HepG2 (cell line): ENCODE data around the gene FRS2. TPM values are rescaled to one million over a fixed set of nuclear protein-coding genes. Genes with fewer than 3 reads are reported as not detected.

Experiments
- ATAC-seq: fragments of 200-7000 bp; cut with Tn5 transposase; 3 replicates; pipeline ENCODE4 v1.9.1; 2020; ENCODE audit warnings: mild to moderate bottlenecking, moderate library complexity
- BruUV-seq: library from RNA; stranded (reverse); fragments of 400-500 nt; replicated peaks from 2 replicates; lab custom pipeline; 2021; lab: Mats Ljungman, UMichigan
- CTCF ChIA-PET: fragments of 300-600 bp; formaldehyde crosslinking; extraction: SDS; loops from one replicate; lab custom pipeline; 2021; ENCODE audit warnings: low total read pairs, inconsistent platforms, low intra/inter-chr PET ratio; lab: Yijun Ruan, JAX
- POLR2A ChIA-PET: fragments of 350-600 bp; sonication (Branson Sonifier 250); formaldehyde crosslinking; loops from one replicate; lab custom pipeline; 2020; ENCODE audit warnings: antibody characterized with exemption, inconsistent platforms; lab: Yijun Ruan, JAX
- DNase-seq: peaks from one replicate; pipeline ENCODE4 v3.0.0-alpha.2; 2015; ENCODE audit warnings: low spot score
- FAIRE-seq: peaks from 3 replicates; lab custom pipeline; 2011; peaks lifted over from hg19 to GRCh38; lab: Jason Lieb, UNC
- H2AFZ ChIP-seq: one replicate; pipeline ENCODE4 v1.6.1; 2011; ENCODE audit warnings: low read length, inconsistent platforms
- H3K27ac ChIP-seq: fragments of 300-600 bp; 3 replicates; pipeline ENCODE4 v1.8.0; 2011; ENCODE audit warnings: mixed run types, mild to moderate bottlenecking, mixed read lengths, low read length, inconsistent platforms; ENCODE audit not compliant: insufficient read depth; ENCODE audit errors: extremely low read length
- H3K27me3 ChIP-seq, 2 experiments: fragments of 200-600 bp in 1 of 2; 2 replicates in 1 of 2; 3 replicates in 1 of 2; pipeline versions ENCODE4 v1.6.0 to v1.8.0; 2011; ENCODE audit warnings: low read length in 2 of 2, mild to moderate bottlenecking in 2 of 2, moderate library complexity in 2 of 2, inconsistent platforms in 1 of 2; ENCODE audit not compliant: insufficient read depth in 2 of 2, control insufficient read depth in 1 of 2
- H3K36me3 ChIP-seq, 2 experiments: fragments of 200-600 bp in 1 of 2; replicated peaks in 1 of 2; 2 replicates in 1 of 2; 3 replicates in 1 of 2; pipeline versions ENCODE4 v1.5.1 to v1.8.0; 2011; ENCODE audit warnings: low read length in 2 of 2, inconsistent platforms in 1 of 2; ENCODE audit not compliant: insufficient read depth in 2 of 2, control insufficient read depth in 1 of 2
- H3K4me1 ChIP-seq: 2 replicates; pipeline ENCODE4 v1.5.1; 2012; ENCODE audit warnings: low read length, inconsistent platforms; ENCODE audit not compliant: insufficient read depth
- H3K4me2 ChIP-seq: 2 replicates; pipeline ENCODE4 v1.6.0; 2011; ENCODE audit warnings: low read depth, low read length, inconsistent platforms
- H3K4me3 ChIP-seq, 3 experiments: fragments of 200-600 bp in 1 of 3; sonication (generic), shearing (Covaris generic) in 1 of 3; replicated peaks in 1 of 3; 2 replicates each; pipeline ENCODE4 v1.5.1; 2011 to 2016; ENCODE audit warnings: low read length in 3 of 3, inconsistent platforms in 2 of 3, low read depth in 2 of 3, mild to moderate bottlenecking in 2 of 3, control low read depth in 1 of 3, mixed read lengths in 1 of 3; ENCODE audit not compliant: insufficient read depth in 1 of 3
- H3K79me2 ChIP-seq: one replicate; pipeline ENCODE4 v1.6.1; 2011; ENCODE audit warnings: low read length, inconsistent platforms; ENCODE audit not compliant: insufficient read depth
- H3K9ac ChIP-seq: 2 replicates; pipeline ENCODE4 v1.6.0; 2011; ENCODE audit warnings: mild to moderate bottlenecking, low read depth, low read length, inconsistent platforms; ENCODE audit not compliant: insufficient read depth
- H3K9me3 ChIP-seq: 2 replicates; pipeline ENCODE4 v1.5.1; 2012; ENCODE audit warnings: mild to moderate bottlenecking, low read length
- H4K20me1 ChIP-seq: 2 replicates; pipeline ENCODE4 v1.6.0; 2011; ENCODE audit warnings: inconsistent platforms, mild to moderate bottlenecking, low read length, moderate library complexity; ENCODE audit not compliant: insufficient read depth
- FOXM1 ChIP-seq: sonication (generic); formaldehyde crosslinking; IDR thresholded peaks from 2 replicates; pipeline ENCODE4 v1.5.0; 2020; ENCODE audit warnings: missing genetic modification reagents
- HNF4A ChIP-seq: sonication (generic); formaldehyde crosslinking; IDR thresholded peaks from 2 replicates; pipeline ENCODE4 v1.4.0; 2020; ENCODE audit warnings: missing genetic modification reagents
- MAFK ChIP-seq, 2 experiments: IDR thresholded peaks in 1 of 2; conservative IDR thresholded peaks in 1 of 2; 2 replicates each; pipeline ENCODE4 v1.6.1; 2011; ENCODE audit warnings: improper control_type of control experiment in 2 of 2, low read length in 2 of 2
- NR2C2 ChIP-seq: sonication (generic); formaldehyde crosslinking; IDR thresholded peaks from 2 replicates; pipeline ENCODE4 v1.4.0; 2020; ENCODE audit warnings: missing genetic modification reagents, mild to moderate bottlenecking, moderate library complexity, borderline replicate concordance
- RCOR2 ChIP-seq: IDR thresholded peaks from 2 replicates; pipeline ENCODE4 v1.6.1; 2016; ENCODE audit warnings: missing biosample characterization, missing genetic modification reagents
- RFX5 ChIP-seq: IDR thresholded peaks from 2 replicates; pipeline ENCODE4 v1.6.1; 2011; ENCODE audit warnings: low read depth, low read length, improper control_type of control experiment
- SMAD9 ChIP-seq: sonication (generic); formaldehyde crosslinking; IDR thresholded peaks from 2 replicates; pipeline ENCODE4 v1.5.1; 2020; ENCODE audit warnings: mild to moderate bottlenecking, missing genetic modification reagents
- SNAPC2 ChIP-seq: sonication (generic); formaldehyde crosslinking; IDR thresholded peaks from 2 replicates; pipeline ENCODE4 v1.8.1; 2022; ENCODE audit warnings: mild to moderate bottlenecking, missing genetic modification reagents
- TBX2 ChIP-seq: sonication (generic); formaldehyde crosslinking; IDR thresholded peaks from 2 replicates; pipeline ENCODE4 v1.5.0; 2020; ENCODE audit warnings: missing genetic modification reagents, mild to moderate bottlenecking, borderline replicate concordance
- ZNF256 ChIP-seq: sonication (generic); formaldehyde crosslinking; conservative IDR thresholded peaks from 2 replicates; pipeline ENCODE4 v1.4.0; 2020; ENCODE audit warnings: missing genetic modification reagents
- ZNF558 ChIP-seq: sonication (generic); formaldehyde crosslinking; IDR thresholded peaks from 2 replicates; pipeline ENCODE4 v1.9.0; 2022; ENCODE audit warnings: mild to moderate bottlenecking, missing genetic modification reagents, borderline replicate concordance
- ZNF570 ChIP-seq: sonication (generic); formaldehyde crosslinking; IDR thresholded peaks from 2 replicates; pipeline ENCODE4 v1.4.0; 2020; ENCODE audit warnings: mild to moderate bottlenecking, missing genetic modification reagents, borderline replicate concordance
- ZNF674 ChIP-seq: sonication (generic); formaldehyde crosslinking; IDR thresholded peaks from 2 replicates; pipeline ENCODE4 v1.5.0; 2020; ENCODE audit warnings: low read depth, mild to moderate bottlenecking, missing genetic modification reagents
- ZNF879 ChIP-seq: sonication (generic); formaldehyde crosslinking; IDR thresholded peaks from 2 replicates; pipeline ENCODE4 v1.8.1; 2023; ENCODE audit warnings: missing genetic modification reagents
- WGBS: methylation state at CpG from one replicate; pipeline ENCODE4 v1.1.6; 2017; ENCODE audit warnings: low lambda C conversion rate; 5-methylcytosine and 5-hydroxymethylcytosine counted together
- in situ Hi-C: cut with HindIII; loops from 2 replicates; pipeline ENCODE4 v1.10.0; 2017; ENCODE audit warnings: low pct_unique_long_range_greater_than_20kb; ENCODE audit not compliant: extremely low pct_ligation_motif_present
- intact Hi-C: fragments of 100-400 bp; cut with micrococcal nuclease; formaldehyde crosslinking; loops from one replicate; pipeline ENCODE4 v1.10.0; 2022; ENCODE audit not compliant: unreplicated experiment
- polyA plus RNA-seq, 8 experiments: library from polyadenylated mRNA; depleted of rRNA in 3 of 8; stranded (reverse) in 7 of 8; unstranded in 1 of 8; fragments of >200 nt; fragmentation: Illumina TruSeq in 4 of 8; extraction: Trizol in 4 of 8; gene quantifications; 2 replicates each; pipeline versions ENCODE4 v1.2.1 to v1.2.3, GENCODE V29; 2011 to 2016; ENCODE audit warnings: low read depth in 4 of 8, missing spikeins in 1 of 8, mixed read lengths in 1 of 8; ENCODE audit not compliant: insufficient read depth in 1 of 8
- total RNA-seq, 5 experiments: library from RNA; depleted of rRNA; stranded (reverse); fragments of >200 nt; fragmentation: Illumina TruSeq; extraction: Trizol; gene quantifications; 2 replicates each; pipeline ENCODE4 v1.2.3, GENCODE V29; 2016; ENCODE audit warnings: low read depth in 1 of 5
- TF ChIP-seq, protein P1 (sequence below): IDR thresholded peaks from 2 replicates; pipeline ENCODE4 v1.6.1; 2016; ENCODE audit warnings: low read depth, borderline replicate concordance
- TF ChIP-seq, protein P2 (sequence below): sonication (generic); formaldehyde crosslinking; IDR thresholded peaks from 2 replicates; pipeline ENCODE4 v1.8.1; 2022; ENCODE audit warnings: mild to moderate bottlenecking, missing genetic modification reagents
- TF ChIP-seq, protein P3 (sequence below): sonication (generic); formaldehyde crosslinking; IDR thresholded peaks from 2 replicates; pipeline ENCODE4 v1.8.1; 2023; ENCODE audit warnings: missing genetic modification reagents, inconsistent platforms, borderline replicate concordance
- TF ChIP-seq, protein P4 (sequence below), 2 experiments: sonication (generic) in 1 of 2; formaldehyde crosslinking in 1 of 2; IDR thresholded peaks; 2 replicates each; pipeline versions ENCODE4 v1.5.1 to v1.6.1; 2011 to 2020; ENCODE audit warnings: borderline replicate concordance in 1 of 2, low read depth in 1 of 2, low read length in 1 of 2, mild to moderate bottlenecking in 1 of 2, missing genetic modification reagents in 1 of 2, moderate library complexity in 1 of 2

FRS2 gene
- total and polyA plus RNA-seq, 2 of the 13 experiments (the other 11 are each of a cell fraction or from before 2014, with no cell fraction given): 8.3 to 16.8 TPM

DNA sequence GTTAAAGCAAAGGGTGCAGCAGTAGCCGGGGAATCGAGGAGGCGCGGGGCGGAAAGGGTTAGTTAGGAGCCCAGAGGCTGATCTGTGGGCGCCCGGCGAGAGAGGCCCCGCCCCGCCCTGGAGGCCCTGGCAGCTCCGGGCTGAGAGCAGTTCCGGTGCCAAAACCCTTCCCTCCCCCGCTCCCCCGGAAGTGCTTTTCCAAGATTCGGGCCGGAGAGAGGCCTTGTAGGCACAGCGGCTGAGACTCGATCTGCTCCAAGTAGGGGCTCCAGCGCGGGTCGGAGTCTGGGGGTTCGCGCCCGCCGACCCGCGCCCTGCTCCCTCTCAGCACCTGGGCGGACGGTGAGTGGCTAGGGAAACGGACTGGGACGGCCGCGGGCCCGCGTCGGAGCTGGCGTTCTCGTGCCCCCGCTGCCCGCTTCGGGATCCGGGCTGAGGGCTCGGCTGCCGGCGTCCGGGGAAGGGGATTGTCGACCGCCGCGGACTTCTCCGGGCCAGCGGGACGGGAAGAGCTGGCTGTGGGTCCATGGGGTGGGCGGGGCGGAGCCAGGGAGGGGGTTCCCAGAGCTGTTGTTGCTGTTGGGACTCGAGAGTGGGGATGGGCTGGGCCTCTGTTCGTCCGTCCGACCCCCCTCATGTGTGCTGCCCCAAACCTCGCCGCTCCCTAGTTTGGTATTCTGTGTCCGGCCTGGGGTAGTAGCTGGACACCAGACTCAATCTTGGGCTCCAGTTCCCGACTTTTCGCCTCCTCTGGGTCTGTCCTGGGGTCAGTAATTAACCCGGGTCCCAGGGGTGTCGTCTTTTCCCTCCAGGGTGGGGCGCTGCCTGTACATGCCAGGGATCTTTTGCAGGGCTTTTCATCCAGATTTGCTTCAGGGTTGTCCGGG, at the start of gene FRS2 (continued):
- TF ChIP-seq, protein P1, sequence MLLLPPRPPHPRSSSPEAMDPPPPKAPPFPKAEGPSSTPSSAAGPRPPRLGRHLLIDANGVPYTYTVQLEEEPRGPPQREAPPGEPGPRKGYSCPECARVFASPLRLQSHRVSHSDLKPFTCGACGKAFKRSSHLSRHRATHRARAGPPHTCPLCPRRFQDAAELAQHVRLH (CRISPR knock-in tag): 0 out of 2 replicates have a peak, but pooled peaks have one; percentile 28
- TF ChIP-seq ZNF570 (no peak), MAFK (conservative IDR thresholded peaks at IDR 0.05 in 1 of 2, IDR thresholded peaks at IDR 0.05 in 1 of 2; ENCODE audit: low read length in 2 of 2) (no peak), ZNF674 (CRISPR knock-in tag) (no peak), ZNF879 (CRISPR knock-in tag) (peak; percentile 89; the same call in 1 of the 2 replicates), ZNF558 (CRISPR knock-in tag) (peak; percentile 62; the same call in 1 of the 2 replicates), SMAD9 (CRISPR knock-in tag) (no peak), ZNF256 (CRISPR knock-in tag) (no peak), FOXM1 (CRISPR knock-in tag) (no peak)
- TF ChIP-seq, protein P2, sequence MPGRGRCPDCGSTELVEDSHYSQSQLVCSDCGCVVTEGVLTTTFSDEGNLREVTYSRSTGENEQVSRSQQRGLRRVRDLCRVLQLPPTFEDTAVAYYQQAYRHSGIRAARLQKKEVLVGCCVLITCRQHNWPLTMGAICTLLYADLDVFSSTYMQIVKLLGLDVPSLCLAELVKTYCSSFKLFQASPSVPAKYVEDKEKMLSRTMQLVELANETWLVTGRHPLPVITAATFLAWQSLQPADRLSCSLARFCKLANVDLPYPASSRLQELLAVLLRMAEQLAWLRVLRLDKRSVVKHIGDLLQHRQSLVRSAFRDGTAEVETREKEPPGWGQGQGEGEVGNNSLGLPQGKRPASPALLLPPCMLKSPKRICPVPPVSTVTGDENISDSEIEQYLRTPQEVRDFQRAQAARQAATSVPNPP (CRISPR knock-in tag): no peak
- TF ChIP-seq, all 625 proteins: peak for 222

DNA sequence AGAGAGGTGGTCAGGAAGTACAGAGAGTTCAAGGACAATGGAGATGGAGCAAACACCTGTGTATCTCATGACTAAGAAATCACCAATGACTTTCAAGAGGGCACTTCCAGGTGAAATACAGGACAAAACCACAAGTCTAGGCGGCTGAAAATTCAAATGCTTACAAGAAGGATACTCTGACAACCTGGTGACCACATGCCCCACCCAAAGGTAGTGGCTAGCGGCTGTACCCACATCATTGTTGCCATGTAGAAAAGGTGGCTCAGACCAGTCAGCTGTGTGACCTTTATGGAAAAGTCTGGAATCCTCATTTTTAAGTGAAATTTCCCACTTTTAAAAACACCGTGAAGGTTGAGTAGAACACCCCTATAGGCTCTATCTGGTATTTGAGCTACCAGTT, 48.6 kb upstream of the FRS2 start:
- POLR2A ChIA-PET: no interaction called here
- FAIRE-seq (no peak), DNase-seq (no peak), ATAC-seq (no peak)
- Histone ChIP-seq H3K79me2 (no peaks in the 10 kb centered on the region), H3K27me3 (no peaks in the 10 kb centered on the region), H3K27ac (no peak overlapping the region), H3K9me3 (no peaks in the 10 kb centered on the region), H3K4me1 (peaks cover 46% of the 10 kb centered on the region), H3K4me3 (no peak overlapping the region), H3K36me3 (no peaks in the 10 kb centered on the region), H4K20me1 (no peaks in the 10 kb centered on the region), H3K9ac (no peak overlapping the region), H2AFZ (no peak overlapping the region), H3K4me2 (no peak overlapping the region)
- intact Hi-C loops: no loop called here
- in situ Hi-C loops: no loop called here
- WGBS: 90% methylated on average over 3 of the region's 3 CpGs
- no TSS peak for BruUV-seq
- CTCF ChIA-PET: no interaction called here
- TF ChIP-seq NR2C2 (CRISPR knock-in tag) (0 out of 2 replicates have a peak, but pooled peaks have one; percentile 26), SNAPC2 (no peak), TBX2 (no peak), RFX5 (peak; percentile 74; the same call in 1 of the 2 replicates), RCOR2 (CRISPR knock-in tag) (no peak), HNF4A (CRISPR knock-in tag) (peak; percentile 39; the same call in 1 of the 2 replicates)
- TF ChIP-seq, protein P3, sequence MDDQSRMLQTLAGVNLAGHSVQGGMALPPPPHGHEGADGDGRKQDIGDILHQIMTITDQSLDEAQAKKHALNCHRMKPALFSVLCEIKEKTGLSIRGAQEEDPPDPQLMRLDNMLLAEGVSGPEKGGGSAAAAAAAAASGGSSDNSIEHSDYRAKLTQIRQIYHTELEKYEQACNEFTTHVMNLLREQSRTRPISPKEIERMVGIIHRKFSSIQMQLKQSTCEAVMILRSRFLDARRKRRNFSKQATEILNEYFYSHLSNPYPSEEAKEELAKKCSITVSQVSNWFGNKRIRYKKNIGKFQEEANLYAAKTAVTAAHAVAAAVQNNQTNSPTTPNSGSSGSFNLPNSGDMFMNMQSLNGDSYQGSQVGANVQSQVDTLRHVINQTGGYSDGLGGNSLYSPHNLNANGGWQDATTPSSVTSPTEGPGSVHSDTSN (CRISPR knock-in tag): no peak
- TF ChIP-seq, protein P4, sequence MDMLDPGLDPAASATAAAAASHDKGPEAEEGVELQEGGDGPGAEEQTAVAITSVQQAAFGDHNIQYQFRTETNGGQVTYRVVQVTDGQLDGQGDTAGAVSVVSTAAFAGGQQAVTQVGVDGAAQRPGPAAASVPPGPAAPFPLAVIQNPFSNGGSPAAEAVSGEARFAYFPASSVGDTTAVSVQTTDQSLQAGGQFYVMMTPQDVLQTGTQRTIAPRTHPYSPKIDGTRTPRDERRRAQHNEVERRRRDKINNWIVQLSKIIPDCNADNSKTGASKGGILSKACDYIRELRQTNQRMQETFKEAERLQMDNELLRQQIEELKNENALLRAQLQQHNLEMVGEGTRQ (IDR thresholded peaks at IDR 0.05; ENCODE audit: low read depth, low read length): no peak
- TF ChIP-seq, protein P4 (CRISPR knock-in tag; IDR thresholded peaks at IDR 0.05; ENCODE audit: borderline replicate concordance): no peak
